Immature natural killer cell (primary cell): ENCODE results near the gene CCN5. TPM values are rescaled to one million over a fixed set of nuclear protein-coding genes. Genes with fewer than 3 reads are reported as not detected.

Experiments
- DNase-seq, 3 donors: peaks; one replicate each; pipeline ENCODE4 v3.0.0; 2022; ENCODE audit warnings: mixed read lengths in 1 of 3
- H3K27ac Mint-ChIP-seq, 6 donors: one replicate each; pipeline ENCODE4 v1.8.0; 2020; ENCODE audit warnings: mixed read lengths in 6 of 6, mild to moderate bottlenecking in 5 of 6, inconsistent platforms in 4 of 6, moderate library complexity in 3 of 6
- H3K27me3 Mint-ChIP-seq, 3 donors: one replicate each; pipeline ENCODE4 v1.8.0; 2020 to 2021; ENCODE audit warnings: low read depth in 3 of 3, mild to moderate bottlenecking in 3 of 3, mixed read lengths in 3 of 3, moderate library complexity in 3 of 3, inconsistent platforms in 1 of 3
- H3K36me3 Mint-ChIP-seq, 3 donors: one replicate each; pipeline ENCODE4 v1.8.0; 2020; ENCODE audit warnings: mixed read lengths in 3 of 3, inconsistent platforms in 2 of 3, mild to moderate bottlenecking in 2 of 3
- H3K4me1 Mint-ChIP-seq, 2 donors: one replicate each; pipeline ENCODE4 v1.8.0; 2020; ENCODE audit warnings: inconsistent platforms in 2 of 2, mild to moderate bottlenecking in 2 of 2, mixed read lengths in 2 of 2, moderate library complexity in 1 of 2
- H3K4me3 Mint-ChIP-seq, 5 donors: one replicate each; pipeline ENCODE4 v1.8.0; 2020; ENCODE audit warnings: mild to moderate bottlenecking in 5 of 5, mixed read lengths in 5 of 5, inconsistent platforms in 3 of 5, moderate library complexity in 3 of 5
- H3K9me3 Mint-ChIP-seq, 6 donors: one replicate each; pipeline ENCODE4 v1.8.0; 2020; ENCODE audit warnings: mild to moderate bottlenecking in 6 of 6, mixed read lengths in 6 of 6, inconsistent platforms in 4 of 6, moderate library complexity in 3 of 6
- polyA plus RNA-seq, 3 donors: library from polyadenylated mRNA; unstranded; fragments of 300-500 nt; fragmentation: Illumina TruSeq; gene quantifications; one replicate each; pipeline ENCODE4 v1.2.3, GENCODE V29; 2021

Gene CCN5
- polyA plus RNA-seq, 3 donors from 2014 or later = not detected

GRCh38 chr20:44742304-44743079 is 27.3 kb downstream of the CCN5 start:
- no peak overlapping the region for H3K27ac Mint-ChIP-seq
- H3K4me1 Mint-ChIP-seq = peaks cover 10 to 13% of the 10 kb centered on the region in 2 donors
- H3K27me3 Mint-ChIP-seq = peaks cover 10 to 16% (median 16%) of the 10 kb centered on the region in 3 donors
- H3K9me3 Mint-ChIP-seq = no peaks in the 10 kb centered on the region
- H3K36me3 Mint-ChIP-seq = no peaks in the 10 kb centered on the region
- DNase-seq = no peak
- no peak overlapping the region for H3K4me3 Mint-ChIP-seq

- Mint-ChIP-seq H3K36me3 (no peaks in the 10 kb centered on the region), H3K4me3 (no peak overlapping the region), H3K27ac (no peak overlapping the region), H3K27me3 (peaks cover 10 to 16% (median 16%) of the 10 kb centered on the region in 3 donors), H3K4me1 (peaks cover 10 to 13% of the 10 kb centered on the region in 2 donors), H3K9me3 (no peaks in the 10 kb centered on the region)
- DNase-seq = no peak
Measured at GRCh38 chr20:44743080-44743701, 28.0 kb downstream of the CCN5 start.

- Mint-ChIP-seq H3K27ac (no peak overlapping the region), H3K36me3 (no peaks in the 10 kb centered on the region), H3K4me1 (peaks cover 10 to 13% of the 10 kb centered on the region in 2 donors), H3K27me3 (peaks cover 12 to 16% (median 16%) of the 10 kb centered on the region in 3 donors), H3K9me3 (no peaks in the 10 kb centered on the region), H3K4me3 (no peak overlapping the region)
- DNase-seq = no peak
Measured at GRCh38 chr20:44743916-44744655, 28.9 kb downstream of the CCN5 start.

GRCh38 chr20:44745122-44745597 is 30.0 kb downstream of the CCN5 start:
- no peak for DNase-seq
- Mint-ChIP-seq H3K4me1 (peaks cover 10 to 13% of the 10 kb centered on the region in 2 donors), H3K4me3 (peak overlapping the region; percentile 41 to 89 (median 69)), H3K9me3 (no peaks in the 10 kb centered on the region), H3K27ac (no peak overlapping the region), H3K27me3 (peaks cover 14 to 16% (median 16%) of the 10 kb centered on the region in 3 donors), H3K36me3 (no peaks in the 10 kb centered on the region)

GRCh38 chr20:44745598-44746366 is 30.6 kb downstream of the CCN5 start, which contains the start of gene KCNK15:
TSS of gene KCNK15 (plus strand) at chr20:44745865. CDS start at chr20:44745911, 46 bp downstream.
- Mint-ChIP-seq H3K4me1 (peaks cover 10 to 13% of the 10 kb centered on the region in 2 donors), H3K9me3 (no peaks in the 10 kb centered on the region)

GRCh38 chr20:44746367-44747165 is 31.4 kb downstream of the CCN5 start:
- no peak for DNase-seq
- peaks cover 15 to 19% (median 16%) of the 10 kb centered on the region in 3 donors for H3K27me3 Mint-ChIP-seq
- no peaks in the 10 kb centered on the region for H3K36me3 Mint-ChIP-seq
- H3K4me1 Mint-ChIP-seq = peaks cover 10 to 13% of the 10 kb centered on the region in 2 donors
- H3K9me3 Mint-ChIP-seq = no peaks in the 10 kb centered on the region
- no peak overlapping the region for H3K27ac Mint-ChIP-seq
- H3K4me3 Mint-ChIP-seq = peak overlapping the region; percentile 56 to 81 (median 67)

More at GRCh38 chr20:44745598-44746366, 30.6 kb downstream of the CCN5 start, which contains the start of gene KCNK15:
- H3K27ac Mint-ChIP-seq = no peak within 1 kb of the TSS
- peak within 1 kb of the TSS; percentile 56 to 89 (median 69) for H3K4me3 Mint-ChIP-seq
- DNase-seq = peak in 1 of 3 donors; percentile 14
- no peaks in the 10 kb centered on the region for H3K36me3 Mint-ChIP-seq
- peaks cover 15 to 16% (median 16%) of the 10 kb centered on the region in 3 donors for H3K27me3 Mint-ChIP-seq

- Mint-ChIP-seq H3K4me1 (peaks cover 10 to 13% of the 10 kb centered on the region in 2 donors), H3K27me3 (peaks cover 13 to 19% (median 16%) of the 10 kb centered on the region in 3 donors), H3K9me3 (no peaks in the 10 kb centered on the region), H3K36me3 (no peaks in the 10 kb centered on the region), H3K27ac (no peak overlapping the region), H3K4me3 (peak overlapping the region in 3 of 5 donors; percentile 8 to 69 (median 8))
- DNase-seq = peak in 1 of 3 donors; percentile 24
Measured at GRCh38 chr20:44747166-44748004, 32.2 kb downstream of the CCN5 start.

GRCh38 chr20:44748005-44748370 is 32.8 kb downstream of the CCN5 start:
- no peak for DNase-seq
- peaks cover 13 to 19% (median 16%) of the 10 kb centered on the region in 3 donors for H3K27me3 Mint-ChIP-seq
- H3K4me3 Mint-ChIP-seq = no peak overlapping the region
- H3K9me3 Mint-ChIP-seq = no peaks in the 10 kb centered on the region
- H3K36me3 Mint-ChIP-seq = no peaks in the 10 kb centered on the region
- no peak overlapping the region for H3K27ac Mint-ChIP-seq
- H3K4me1 Mint-ChIP-seq = peaks cover 10 to 13% of the 10 kb centered on the region in 2 donors

- H3K4me3 Mint-ChIP-seq = no peak overlapping the region
- peaks cover 4 to 14% (median 8%) of the 10 kb centered on the region in 3 donors for H3K27me3 Mint-ChIP-seq
- no peak overlapping the region for H3K27ac Mint-ChIP-seq
- no peak for DNase-seq
- H3K9me3 Mint-ChIP-seq = no peaks in the 10 kb centered on the region
- no peaks in the 10 kb centered on the region for H3K36me3 Mint-ChIP-seq
- H3K4me1 Mint-ChIP-seq = peaks cover 6 to 8% of the 10 kb centered on the region in 2 donors
Measured at GRCh38 chr20:44750081-44750805, 35.1 kb downstream of the CCN5 start.

- Mint-ChIP-seq H3K4me3 (no peak overlapping the region), H3K27ac (no peak overlapping the region), H3K4me1 (peaks cover 0 to 2% of the 10 kb centered on the region in 2 donors), H3K36me3 (no peaks in the 10 kb centered on the region), H3K27me3 (peaks cover 0 to 9% (median 0%) of the 10 kb centered on the region in 3 donors), H3K9me3 (no peaks in the 10 kb centered on the region)
- DNase-seq = no peak
Measured at GRCh38 chr20:44752099-44752931, 37.1 kb downstream of the CCN5 start.

GRCh38 chr20:44754554-44754953 is 39.4 kb downstream of the CCN5 start:
- no peaks in the 10 kb centered on the region for H3K4me1 Mint-ChIP-seq

More at GRCh38 chr20:44754554-44754953, 39.4 kb downstream of the CCN5 start:
- no peak for DNase-seq
- Mint-ChIP-seq H3K36me3 (no peaks in the 10 kb centered on the region), H3K4me3 (no peak overlapping the region), H3K27ac (no peak overlapping the region), H3K27me3 (peaks cover 0 to 5% (median 0%) of the 10 kb centered on the region in 3 donors), H3K9me3 (no peaks in the 10 kb centered on the region)
